Progenitor cell of endocrine pancreas (in vitro differentiated cells): ENCODE data around the gene C1QTNF4. TPM values are rescaled to one million over a fixed set of nuclear protein-coding genes. Genes with fewer than 3 reads are reported as not detected.
A peak's percentile ranks its signal among the peaks of the same experiment; 100 is the strongest.

Experiments used
- DNase-seq: peaks from one replicate; pipeline ENCODE4 v3.0.0; 2021; ENCODE audit warnings: low spot score; ENCODE audit not compliant: unreplicated experiment
- H3K27ac Mint-ChIP-seq: 2 replicates; pipeline ENCODE4 v1.8.0; 2021; ENCODE audit warnings: mild to moderate bottlenecking, moderate library complexity, mixed read lengths
- H3K27me3 Mint-ChIP-seq: 2 replicates; pipeline ENCODE4 v1.8.0; 2021; ENCODE audit warnings: mixed read lengths
- H3K36me3 Mint-ChIP-seq: 2 replicates; pipeline ENCODE4 v1.8.0; 2022; ENCODE audit warnings: mixed read lengths; ENCODE audit not compliant: insufficient read depth
- H3K4me1 Mint-ChIP-seq: 2 replicates; pipeline ENCODE4 v1.8.0; 2021; ENCODE audit warnings: low read depth, mixed read lengths
- H3K4me3 Mint-ChIP-seq: 2 replicates; pipeline ENCODE4 v1.8.0; 2021; ENCODE audit warnings: low read depth, mild to moderate bottlenecking, moderate library complexity, mixed read lengths
- H3K9me3 Mint-ChIP-seq: 2 replicates; pipeline ENCODE4 v1.8.0; 2021; ENCODE audit warnings: low read depth, mixed read lengths
- CTCF ChIP-seq: fragments of 200-600 bp; sonication (generic); IDR thresholded peaks from one replicate; pipeline ENCODE4 v1.5.0; 2021; ENCODE audit warnings: antibody characterized with exemption, mild to moderate bottlenecking; ENCODE audit not compliant: unreplicated experiment
- total RNA-seq: library from RNA; stranded (reverse); gene quantifications from 2 replicates; pipeline ENCODE4 v1.2.1, GENCODE V29; 2021

C1QTNF4 gene
- total RNA-seq, 1 donor from 2014 or later: 2.5 TPM

- H3K4me1 Mint-ChIP-seq: peaks cover 8% of the 10 kb centered on the region
- H3K36me3 Mint-ChIP-seq: no peaks in the 10 kb centered on the region
- no peak for DNase-seq
- H3K9me3 Mint-ChIP-seq: no peaks in the 10 kb centered on the region
- no peak for TF ChIP-seq CTCF
- H3K27me3 Mint-ChIP-seq: peaks cover 40% of the 10 kb centered on the region
- no peak overlapping the region for H3K27ac Mint-ChIP-seq
- peak overlapping the region; percentile 66 for H3K4me3 Mint-ChIP-seq
These were observed 698 bp downstream of the C1QTNF4 start for GRCh38 chr11:47593492-47593933.

GRCh38 chr11:47592970-47593369, 1.2 kb downstream of the C1QTNF4 start:
- H3K4me3 Mint-ChIP-seq: peak overlapping the region; percentile 66
- peaks cover 8% of the 10 kb centered on the region for H3K4me1 Mint-ChIP-seq
- no peaks in the 10 kb centered on the region for H3K36me3 Mint-ChIP-seq
- H3K9me3 Mint-ChIP-seq: no peaks in the 10 kb centered on the region
- no peak for TF ChIP-seq CTCF
- no peak for DNase-seq
- H3K27me3 Mint-ChIP-seq: peaks cover 40% of the 10 kb centered on the region
- H3K27ac Mint-ChIP-seq: no peak overlapping the region

GRCh38 chr11:47592251-47592650, 2.0 kb downstream of the C1QTNF4 start:
- no peak for DNase-seq
- H3K4me1 Mint-ChIP-seq: peaks cover 8% of the 10 kb centered on the region
- no peaks in the 10 kb centered on the region for H3K36me3 Mint-ChIP-seq
- H3K4me3 Mint-ChIP-seq: no peak overlapping the region
- no peak for TF ChIP-seq CTCF
- no peak overlapping the region for H3K27ac Mint-ChIP-seq
- H3K9me3 Mint-ChIP-seq: no peaks in the 10 kb centered on the region
- peaks cover 40% of the 10 kb centered on the region for H3K27me3 Mint-ChIP-seq

- DNase-seq: no peak
These were observed 2.4 kb downstream of the C1QTNF4 start for GRCh38 chr11:47591764-47592163.

GRCh38 chr11:47589977-47590861, 4.0 kb downstream of the C1QTNF4 start:
- H3K36me3 Mint-ChIP-seq: no peaks in the 10 kb centered on the region
- H3K27ac Mint-ChIP-seq: no peak overlapping the region
- peaks cover 32% of the 10 kb centered on the region for H3K27me3 Mint-ChIP-seq
- peaks cover 8% of the 10 kb centered on the region for H3K4me1 Mint-ChIP-seq
- H3K4me3 Mint-ChIP-seq: no peak overlapping the region
- no peak for DNase-seq
- no peak for TF ChIP-seq CTCF
- no peaks in the 10 kb centered on the region for H3K9me3 Mint-ChIP-seq

More at GRCh38 chr11:47591764-47592163, 2.4 kb downstream of the C1QTNF4 start:
- H3K9me3 Mint-ChIP-seq: no peaks in the 10 kb centered on the region
- no peak overlapping the region for H3K27ac Mint-ChIP-seq
- H3K27me3 Mint-ChIP-seq: peaks cover 40% of the 10 kb centered on the region
- H3K4me3 Mint-ChIP-seq: no peak overlapping the region
- H3K36me3 Mint-ChIP-seq: no peaks in the 10 kb centered on the region
- TF ChIP-seq CTCF: no peak
- peaks cover 8% of the 10 kb centered on the region for H3K4me1 Mint-ChIP-seq
